Peyer's patch (tissue), 4 donors: ENCODE data around the gene MGAT5.

Experiments used
- POLR2A ChIP-seq, 2 donors: fragments of 450-650 bp; IDR thresholded peaks; one replicate each; pipeline ENCODE4 v1.5.1; 2017; ENCODE audit warnings: antibody characterized with exemption in 2 of 2, mild to moderate bottlenecking in 2 of 2, moderate library complexity in 2 of 2
- TF ChIP-seq, protein P1 (sequence below), 6 experiments: fragments of 450-650 bp in 4 of 6; fragments of 200-600 bp in 2 of 6; sonication (generic) in 1 of 6; IDR thresholded peaks; one replicate each; pipeline ENCODE4 v1.5.1; 2017 to 2019; ENCODE audit warnings: antibody characterized with exemption in 6 of 6, mild to moderate bottlenecking in 3 of 6, moderate library complexity in 1 of 6

GRCh38 chr2:134458473-134458853 is 204.6 kb downstream of the MGAT5 start:
- TF ChIP-seq, protein P1, sequence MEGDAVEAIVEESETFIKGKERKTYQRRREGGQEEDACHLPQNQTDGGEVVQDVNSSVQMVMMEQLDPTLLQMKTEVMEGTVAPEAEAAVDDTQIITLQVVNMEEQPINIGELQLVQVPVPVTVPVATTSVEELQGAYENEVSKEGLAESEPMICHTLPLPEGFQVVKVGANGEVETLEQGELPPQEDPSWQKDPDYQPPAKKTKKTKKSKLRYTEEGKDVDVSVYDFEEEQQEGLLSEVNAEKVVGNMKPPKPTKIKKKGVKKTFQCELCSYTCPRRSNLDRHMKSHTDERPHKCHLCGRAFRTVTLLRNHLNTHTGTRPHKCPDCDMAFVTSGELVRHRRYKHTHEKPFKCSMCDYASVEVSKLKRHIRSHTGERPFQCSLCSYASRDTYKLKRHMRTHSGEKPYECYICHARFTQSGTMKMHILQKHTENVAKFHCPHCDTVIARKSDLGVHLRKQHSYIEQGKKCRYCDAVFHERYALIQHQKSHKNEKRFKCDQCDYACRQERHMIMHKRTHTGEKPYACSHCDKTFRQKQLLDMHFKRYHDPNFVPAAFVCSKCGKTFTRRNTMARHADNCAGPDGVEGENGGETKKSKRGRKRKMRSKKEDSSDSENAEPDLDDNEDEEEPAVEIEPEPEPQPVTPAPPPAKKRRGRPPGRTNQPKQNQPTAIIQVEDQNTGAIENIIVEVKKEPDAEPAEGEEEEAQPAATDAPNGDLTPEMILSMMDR (IDR thresholded peaks at IDR 0.05) = no peak
- no peak for TF ChIP-seq POLR2A (IDR thresholded peaks at IDR 0.05)
